Right lobe of liver (tissue), 4 donors: ENCODE data around the gene KBTBD12.

Source experiments
- POLR2A ChIP-seq: fragments of 450-650 bp; IDR thresholded peaks from one replicate; pipeline ENCODE4 v1.6.1; 2017; ENCODE audit warnings: antibody characterized with exemption, mild to moderate bottlenecking
- TF ChIP-seq, protein P1 (sequence below), 4 donors: fragments of 200-600 bp in 3 of 4; fragments of 450-650 bp in 1 of 4; IDR thresholded peaks; one replicate each; pipeline versions ENCODE4 v1.5.1 to v1.8.0; 2016 to 2022; ENCODE audit warnings: antibody characterized with exemption in 4 of 4, mild to moderate bottlenecking in 2 of 4
- donor health status: DM: no; HTN: no; CAD: no.
- donor health status: DM: no; HTN: no; CAD: no.
- donor health status: DM: no; HTN: yes; CAD: no.

DNA sequence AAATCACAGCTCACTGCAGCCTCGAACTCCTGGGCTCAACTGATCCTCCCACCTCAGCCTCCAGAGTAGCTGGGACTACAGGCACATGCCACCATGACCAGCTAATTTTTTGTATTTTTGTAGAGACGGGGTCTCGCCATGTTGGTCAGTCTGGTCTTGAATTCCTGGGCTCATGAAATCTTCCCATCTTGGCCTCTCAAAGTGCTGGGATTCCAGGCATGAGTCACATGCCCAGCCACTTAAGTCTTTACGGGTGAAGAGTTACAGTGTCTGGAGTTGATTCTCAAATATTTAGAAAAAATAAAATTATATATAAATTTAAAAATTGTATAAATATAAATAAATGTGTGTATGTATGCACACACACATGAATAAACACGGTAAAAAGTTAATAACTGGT is 14.5 kb upstream of the KBTBD12 start:
- no peak for TF ChIP-seq POLR2A
- TF ChIP-seq, protein P1, sequence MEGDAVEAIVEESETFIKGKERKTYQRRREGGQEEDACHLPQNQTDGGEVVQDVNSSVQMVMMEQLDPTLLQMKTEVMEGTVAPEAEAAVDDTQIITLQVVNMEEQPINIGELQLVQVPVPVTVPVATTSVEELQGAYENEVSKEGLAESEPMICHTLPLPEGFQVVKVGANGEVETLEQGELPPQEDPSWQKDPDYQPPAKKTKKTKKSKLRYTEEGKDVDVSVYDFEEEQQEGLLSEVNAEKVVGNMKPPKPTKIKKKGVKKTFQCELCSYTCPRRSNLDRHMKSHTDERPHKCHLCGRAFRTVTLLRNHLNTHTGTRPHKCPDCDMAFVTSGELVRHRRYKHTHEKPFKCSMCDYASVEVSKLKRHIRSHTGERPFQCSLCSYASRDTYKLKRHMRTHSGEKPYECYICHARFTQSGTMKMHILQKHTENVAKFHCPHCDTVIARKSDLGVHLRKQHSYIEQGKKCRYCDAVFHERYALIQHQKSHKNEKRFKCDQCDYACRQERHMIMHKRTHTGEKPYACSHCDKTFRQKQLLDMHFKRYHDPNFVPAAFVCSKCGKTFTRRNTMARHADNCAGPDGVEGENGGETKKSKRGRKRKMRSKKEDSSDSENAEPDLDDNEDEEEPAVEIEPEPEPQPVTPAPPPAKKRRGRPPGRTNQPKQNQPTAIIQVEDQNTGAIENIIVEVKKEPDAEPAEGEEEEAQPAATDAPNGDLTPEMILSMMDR (IDR thresholded peaks at IDR 0.05), result no peak
